SU-DHL-6 (cell line): ENCODE results near the gene BNIP2.

Experiments used
- EZH2phosphoT487 ChIP-seq: fragments of 200-600 bp; sonication (generic), shearing (Covaris generic); conservative IDR thresholded peaks from 2 replicates; pipeline ENCODE4 v1.6.1; 2018; ENCODE audit warnings: mild to moderate bottlenecking, antibody characterized with exemption, low read length, moderate library complexity, mixed read lengths
- TF ChIP-seq, protein P1 (sequence below): fragments of 200-600 bp; sonication (generic); IDR thresholded peaks from one replicate; pipeline ENCODE4 v1.5.1; 2017; ENCODE audit warnings: antibody characterized with exemption, mild to moderate bottlenecking, low read length, moderate library complexity; ENCODE audit not compliant: insufficient read depth, poor library complexity, severe bottlenecking

GRCh38 chr15:59654046-59654445 lies 35.1 kb downstream of the BNIP2 start:
- TF ChIP-seq, protein P1, sequence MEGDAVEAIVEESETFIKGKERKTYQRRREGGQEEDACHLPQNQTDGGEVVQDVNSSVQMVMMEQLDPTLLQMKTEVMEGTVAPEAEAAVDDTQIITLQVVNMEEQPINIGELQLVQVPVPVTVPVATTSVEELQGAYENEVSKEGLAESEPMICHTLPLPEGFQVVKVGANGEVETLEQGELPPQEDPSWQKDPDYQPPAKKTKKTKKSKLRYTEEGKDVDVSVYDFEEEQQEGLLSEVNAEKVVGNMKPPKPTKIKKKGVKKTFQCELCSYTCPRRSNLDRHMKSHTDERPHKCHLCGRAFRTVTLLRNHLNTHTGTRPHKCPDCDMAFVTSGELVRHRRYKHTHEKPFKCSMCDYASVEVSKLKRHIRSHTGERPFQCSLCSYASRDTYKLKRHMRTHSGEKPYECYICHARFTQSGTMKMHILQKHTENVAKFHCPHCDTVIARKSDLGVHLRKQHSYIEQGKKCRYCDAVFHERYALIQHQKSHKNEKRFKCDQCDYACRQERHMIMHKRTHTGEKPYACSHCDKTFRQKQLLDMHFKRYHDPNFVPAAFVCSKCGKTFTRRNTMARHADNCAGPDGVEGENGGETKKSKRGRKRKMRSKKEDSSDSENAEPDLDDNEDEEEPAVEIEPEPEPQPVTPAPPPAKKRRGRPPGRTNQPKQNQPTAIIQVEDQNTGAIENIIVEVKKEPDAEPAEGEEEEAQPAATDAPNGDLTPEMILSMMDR = no peak
- no peak for TF ChIP-seq EZH2phosphoT487
